Head of caudate nucleus (tissue), 42 donors: Measurements from ENCODE around the gene RAB42.
A peak's percentile ranks its signal among the peaks of the same experiment; 100 is the strongest.
"Not testable (repeated sequence)": the region's sequence is repeated elsewhere in the genome, so short reads cannot be mapped to it uniquely, and the experiment has no call there.

ENCODE experiments used
- DNase-seq, 42 donors: peaks; one replicate each; pipeline versions ENCODE4 v3.0.0 to v3.0.0-alpha.2; 2020 to 2021; ENCODE audit warnings: mixed read lengths in 7 of 42
- intact Hi-C: fragments of 100-400 bp; cut with DNase I; formaldehyde crosslinking; loops from one replicate; pipeline ENCODE4 v1.15.0; 2022

RAB42 gene

DNA sequence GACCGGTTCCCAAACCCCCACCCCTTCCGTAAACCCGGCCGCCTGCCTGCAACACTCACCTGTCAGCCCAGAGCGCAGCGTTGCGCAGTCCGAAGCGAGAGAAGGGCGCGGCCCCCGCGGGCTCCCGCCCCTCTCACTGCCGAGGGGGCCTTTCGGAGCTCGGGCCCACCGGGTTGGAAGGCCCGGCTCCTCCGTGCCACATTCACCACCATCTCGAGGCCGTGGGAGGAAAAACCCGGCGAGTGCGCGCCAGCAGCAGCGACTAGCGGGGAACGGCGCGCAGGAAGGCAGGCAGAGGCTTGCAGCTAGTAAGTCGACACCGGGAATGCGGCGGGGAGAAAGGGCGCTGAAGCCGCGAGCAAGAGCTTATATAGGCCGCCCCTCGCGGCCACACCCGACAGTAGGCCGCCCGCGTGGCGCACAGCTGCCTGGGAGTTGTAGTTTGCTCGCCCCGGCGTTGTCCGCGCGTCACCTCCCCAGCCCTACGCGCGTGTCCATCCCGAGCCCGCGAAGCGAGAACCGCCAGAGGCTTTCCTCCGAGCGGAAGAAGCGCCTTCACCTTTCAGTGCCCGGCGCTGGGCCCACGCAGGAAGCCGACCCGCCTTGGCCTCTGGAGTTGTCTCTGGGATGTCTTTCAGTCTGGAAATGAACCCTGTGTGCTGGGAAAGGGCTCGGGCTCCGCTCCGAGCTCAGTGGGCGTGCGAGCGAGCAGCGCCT, 10.4 kb upstream of the RAB42 start:
- intact Hi-C loops, result loop anchor here (5.0 kb wide), 1 partner anchor 64 kb away; no protein-coding TSS in a partner anchor
- peak; percentile 93 to 99 (median 97) for DNase-seq

DNA sequence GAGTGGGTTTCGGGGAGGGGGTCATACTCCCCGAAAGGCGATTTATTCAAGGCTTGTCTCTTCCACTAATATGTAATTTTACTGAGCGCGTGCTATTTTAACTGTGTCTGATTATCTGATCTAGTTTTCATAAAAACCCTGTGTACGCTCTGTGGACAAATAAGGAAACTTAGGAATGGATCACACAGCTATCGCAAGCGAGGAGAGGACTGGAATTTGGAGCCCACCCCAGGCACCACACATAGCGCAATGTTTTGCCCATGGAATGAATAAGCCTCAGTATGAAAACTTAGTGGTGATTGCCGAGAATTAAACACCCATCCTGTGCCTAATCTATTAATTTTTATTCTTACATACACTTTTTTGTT, 9.8 kb upstream of the RAB42 start:
- DNase-seq, result no peak

DNA sequence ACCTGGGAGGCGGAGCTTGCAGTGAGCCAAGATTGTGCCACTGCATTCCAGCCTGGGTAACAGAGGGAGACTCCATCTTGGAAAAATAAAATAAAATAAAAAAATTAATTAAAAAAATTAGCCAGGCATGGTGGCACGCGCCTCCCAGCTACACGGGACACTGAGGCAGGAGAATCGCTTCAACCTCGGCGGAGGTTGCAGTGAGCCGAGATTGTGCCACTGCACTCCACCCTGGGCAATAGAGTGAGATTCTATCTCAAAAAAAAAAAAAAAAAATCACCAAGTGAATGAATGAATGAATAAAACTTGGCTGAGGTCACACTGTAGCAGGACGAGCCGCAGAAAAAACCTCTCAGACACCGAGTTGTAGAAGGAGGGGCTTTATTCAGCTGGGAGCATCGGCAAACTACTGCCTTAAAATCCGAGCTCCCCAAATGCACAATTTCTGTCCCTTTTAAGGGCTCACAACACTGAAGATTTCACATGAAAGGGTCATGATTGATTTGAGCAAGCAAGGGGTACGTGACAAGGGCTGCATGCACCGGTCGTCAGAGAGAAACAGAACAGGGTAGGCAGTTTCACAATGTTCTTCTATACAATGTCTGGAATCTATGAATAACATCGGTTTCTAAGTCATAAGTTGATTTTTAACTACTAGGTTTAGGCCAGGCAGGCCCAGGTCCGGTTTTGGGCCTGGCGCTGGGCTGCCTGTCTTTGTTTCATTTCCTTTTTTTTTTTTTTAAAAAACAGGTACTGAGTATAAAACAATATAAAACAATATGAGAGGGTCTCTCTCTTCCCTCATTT, 5.3 kb upstream of the RAB42 start:
- DNase-seq, intact Hi-C loops: not testable (repeated sequence)

More for the DNA sequence above, 9.8 kb upstream of the RAB42 start:
- intact Hi-C loops, result loop anchor here (5.0 kb wide), 1 partner anchor 65 kb away; no protein-coding TSS in a partner anchor

DNA sequence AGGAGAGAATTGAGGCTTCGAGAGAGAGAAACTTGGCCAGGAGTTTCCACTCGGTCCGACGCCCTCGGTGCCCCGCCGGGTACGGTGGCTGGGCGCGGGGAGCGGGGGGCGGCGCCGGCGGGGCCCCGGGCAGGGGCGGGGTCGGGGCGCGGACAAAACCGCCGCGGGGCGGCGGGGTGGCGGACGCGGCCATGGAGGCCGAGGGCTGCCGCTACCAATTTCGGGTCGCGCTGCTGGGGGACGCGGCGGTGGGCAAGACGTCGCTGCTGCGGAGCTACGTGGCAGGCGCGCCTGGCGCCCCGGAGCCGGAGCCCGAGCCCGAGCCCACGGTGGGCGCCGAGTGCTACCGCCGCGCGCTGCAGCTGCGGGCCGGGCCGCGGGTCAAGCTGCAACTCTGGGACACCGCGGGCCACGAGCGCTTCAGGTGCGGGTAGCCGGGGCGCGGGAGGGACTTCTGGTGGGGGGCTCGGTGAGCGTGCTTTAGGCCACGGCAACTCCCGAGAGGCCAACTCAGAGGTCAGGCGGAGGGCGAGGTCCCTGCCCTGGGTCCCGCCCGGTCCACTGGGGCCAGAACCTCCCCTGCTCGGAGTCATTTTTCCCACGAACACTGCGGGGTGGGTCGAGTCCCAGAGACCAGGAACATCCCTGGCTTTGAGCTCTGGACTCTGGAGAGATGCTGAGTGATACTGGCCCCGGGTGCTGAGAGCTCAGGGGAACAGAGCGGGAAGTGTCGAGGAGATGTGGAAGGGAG, 431 bp downstream of the RAB42 start:
- no peak for DNase-seq
- intact Hi-C loops, result no loop called here

DNA sequence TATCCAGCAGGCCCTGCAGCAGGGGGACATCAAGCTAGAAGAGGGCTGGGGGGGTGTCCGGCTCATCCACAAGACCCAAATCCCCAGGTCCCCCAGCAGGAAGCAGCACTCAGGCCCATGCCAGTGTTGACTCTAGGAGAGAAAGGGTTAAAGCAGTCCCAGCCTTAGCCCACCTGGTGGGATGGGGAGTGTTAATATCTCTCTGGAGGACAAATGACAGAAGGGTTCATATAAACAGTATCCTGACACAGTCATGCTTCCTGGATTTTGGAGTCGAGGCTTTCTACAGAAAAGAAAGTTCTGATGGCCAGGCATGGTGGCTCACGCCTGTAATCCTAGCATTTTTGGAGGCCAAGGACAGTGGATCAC, 1.9 kb downstream of the RAB42 start:
- DNase-seq, intact Hi-C loops: not testable (repeated sequence)

DNA sequence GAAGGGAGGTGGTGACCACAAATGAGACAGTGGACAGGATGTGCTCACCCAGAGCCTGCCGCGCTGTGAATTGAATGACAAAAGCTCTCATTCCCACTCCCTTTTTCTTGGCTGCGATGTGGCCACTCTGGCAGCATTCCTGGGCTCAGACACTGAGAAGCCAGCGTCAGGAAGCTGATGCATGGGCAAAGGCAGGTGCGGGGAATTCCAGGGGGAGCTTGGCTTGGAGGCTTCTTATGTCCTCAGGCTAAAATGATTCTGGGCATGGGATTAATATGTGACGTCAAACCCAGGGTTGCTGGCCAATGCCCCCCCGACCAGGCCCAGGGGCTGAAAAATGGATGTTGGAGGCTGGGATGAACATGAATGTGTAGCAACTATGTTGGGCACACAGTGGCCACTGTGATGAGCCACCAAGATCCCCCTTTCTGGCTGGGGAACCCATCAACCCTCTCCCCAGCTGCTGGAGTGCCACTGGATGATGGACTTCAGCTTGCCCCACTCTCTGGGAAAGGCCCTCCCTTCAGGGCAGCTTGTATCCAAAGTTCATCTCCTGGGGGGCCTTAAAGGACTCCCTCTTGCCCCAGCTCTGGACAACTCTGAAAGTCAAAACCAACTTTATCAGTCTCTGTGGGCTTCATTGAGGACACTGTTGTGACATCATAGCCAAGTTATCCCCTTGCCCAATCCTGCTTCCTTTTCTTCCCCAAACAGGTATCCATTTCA, 2.8 kb downstream of the RAB42 start:
- DNase-seq, result peak in 1 of 42 donors; percentile 35
- intact Hi-C loops, result not testable (repeated sequence)

DNA sequence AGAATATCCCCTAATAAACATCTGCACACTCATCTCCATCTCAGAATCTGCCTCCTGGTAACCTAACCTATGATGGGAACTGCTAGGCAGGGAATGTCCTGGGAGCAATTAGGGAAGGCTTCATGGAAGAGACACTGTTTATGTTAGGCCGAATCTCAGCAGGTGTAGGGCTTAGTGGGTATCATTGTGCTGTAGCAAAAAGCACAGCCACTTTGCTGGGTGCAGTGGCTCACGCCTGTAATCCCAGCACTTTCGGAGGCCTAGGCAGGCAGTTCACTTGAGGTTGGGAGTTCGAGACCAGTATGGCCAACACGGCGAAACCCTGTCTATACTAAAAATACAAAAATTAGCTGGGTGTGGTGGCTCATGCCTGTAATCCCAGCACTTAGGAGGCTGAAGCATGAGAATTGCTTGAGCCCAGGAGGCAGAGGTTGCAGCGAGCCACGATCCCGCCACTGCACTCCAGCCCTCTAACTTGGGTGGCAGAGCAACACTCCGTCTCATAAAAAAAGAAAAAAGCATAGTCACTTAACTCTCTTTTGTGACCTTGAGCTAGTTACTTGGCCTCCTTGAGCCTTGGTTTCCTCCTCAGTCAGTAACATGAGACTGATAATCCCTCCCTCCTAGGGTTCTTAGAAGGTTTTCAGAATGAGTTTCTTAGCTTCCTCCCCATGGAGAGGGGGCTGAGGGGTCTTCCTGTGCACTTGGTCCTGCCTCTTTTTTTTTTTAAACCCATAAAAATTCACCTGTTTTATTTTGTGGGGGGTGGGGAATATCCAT, 3.5 kb downstream of the RAB42 start:
- DNase-seq, result no peak
- intact Hi-C loops, result no loop called here

DNA sequence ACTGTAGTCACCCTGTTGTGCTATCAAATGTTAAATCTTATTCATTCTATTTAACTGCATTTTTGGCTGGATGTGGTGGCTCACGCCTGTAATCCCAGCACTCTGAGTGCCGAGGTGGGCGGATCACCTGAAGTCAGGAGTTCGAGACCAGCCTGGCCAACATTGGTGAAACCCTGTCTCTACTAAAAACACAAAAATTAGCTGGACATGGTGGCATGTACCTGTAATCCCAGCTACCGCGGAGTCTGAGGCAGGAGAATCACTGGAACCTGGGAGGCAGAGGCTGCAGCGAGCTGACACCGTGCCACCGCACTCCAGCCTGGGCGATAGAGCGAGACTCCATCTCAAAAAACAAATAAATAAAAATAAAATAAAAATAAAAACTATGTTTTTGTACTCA, 4.2 kb downstream of the RAB42 start:
- intact Hi-C loops, DNase-seq: not testable (repeated sequence)

DNA sequence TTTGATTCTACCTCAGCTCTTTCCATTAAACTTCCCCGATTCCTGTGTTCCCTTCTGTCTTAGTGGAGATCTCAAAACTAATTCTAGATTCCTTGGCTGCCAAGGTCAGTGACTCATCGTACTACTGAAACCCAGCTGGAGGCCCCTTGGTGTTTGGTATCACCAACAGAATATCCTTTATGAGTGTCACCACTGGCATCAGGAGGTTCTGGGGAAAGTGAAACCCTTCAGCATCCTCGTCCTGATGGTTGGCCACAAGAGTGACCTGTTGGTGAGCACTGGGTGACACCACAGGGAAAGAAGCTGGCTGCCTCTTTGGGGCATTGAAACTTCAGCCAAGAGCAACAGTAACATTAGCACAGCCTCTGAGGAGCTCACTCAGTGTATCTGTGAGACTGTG, 9.6 kb downstream of the RAB42 start:
- intact Hi-C loops, result loop anchor here (2.0 kb wide), 1 partner anchor 85 kb away; no protein-coding TSS in a partner anchor
- no peak for DNase-seq

DNA sequence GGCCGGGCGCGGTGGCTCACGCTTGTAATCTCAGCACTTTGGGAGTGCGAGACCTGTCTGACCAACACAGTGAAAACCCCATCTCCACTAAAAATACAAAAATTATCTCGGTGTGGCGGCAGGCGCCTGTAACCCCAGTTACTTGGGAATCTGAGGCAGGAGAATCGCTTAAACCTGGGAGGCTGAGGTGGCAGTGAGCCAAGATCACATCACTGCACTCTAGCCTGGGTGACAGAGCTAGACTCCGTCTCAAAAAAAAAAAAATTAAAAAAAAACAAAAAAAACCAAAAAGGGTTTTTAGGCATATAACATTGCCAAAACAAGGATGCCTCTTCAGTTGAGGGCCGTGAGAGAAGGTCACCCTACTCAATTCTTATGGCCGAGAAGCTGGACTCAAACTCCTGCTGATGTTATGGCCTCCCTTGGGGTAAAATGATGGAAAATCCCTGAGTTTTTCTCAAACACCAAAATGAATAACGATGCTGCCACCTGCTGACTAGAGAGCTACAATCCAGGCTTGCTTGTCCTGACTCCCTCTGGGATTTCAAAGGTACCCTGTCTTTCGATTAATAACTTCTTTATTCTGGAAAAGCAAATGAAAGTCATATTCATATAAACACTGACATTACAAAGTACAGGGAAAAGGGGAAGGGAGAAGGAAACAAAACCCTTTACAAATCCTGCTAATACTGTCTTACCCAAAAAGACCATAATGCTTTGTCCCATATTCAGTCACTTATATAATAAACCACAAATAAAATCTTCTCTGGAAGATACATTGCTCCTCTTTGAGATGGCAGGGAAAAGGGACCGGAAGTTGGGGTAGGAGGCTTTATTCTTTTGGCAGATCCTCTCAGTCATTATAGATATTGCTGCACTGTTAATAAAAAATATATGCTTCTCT, 10.7 kb downstream of the RAB42 start:
- intact Hi-C loops, result loop anchor here (2.0 kb wide), 1 partner anchor 86 kb away; no protein-coding TSS in a partner anchor
- peak in 38 of 42 donors; percentile 34 to 90 (median 75) for DNase-seq

DNA sequence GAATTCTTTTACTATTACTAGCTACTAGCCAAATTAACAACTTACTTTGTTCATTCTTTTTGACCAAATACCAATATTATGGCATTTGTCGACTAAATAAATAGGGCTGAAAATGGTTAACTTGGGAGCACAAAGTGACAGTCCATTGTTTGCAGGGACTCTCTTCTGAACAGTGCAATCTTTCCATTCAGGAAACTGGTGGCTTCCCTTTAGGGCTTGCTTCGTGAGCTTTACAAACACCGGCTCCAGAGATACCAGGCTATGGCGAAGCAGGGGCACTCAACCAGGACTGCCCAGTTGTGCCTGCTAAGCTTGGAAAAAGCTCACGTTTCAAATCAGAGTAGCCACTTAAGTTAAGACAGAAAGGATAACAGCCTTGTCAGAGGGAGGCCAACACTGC, 12.3 kb downstream of the RAB42 start:
- intact Hi-C loops, result no loop called here
- no peak for DNase-seq

DNA sequence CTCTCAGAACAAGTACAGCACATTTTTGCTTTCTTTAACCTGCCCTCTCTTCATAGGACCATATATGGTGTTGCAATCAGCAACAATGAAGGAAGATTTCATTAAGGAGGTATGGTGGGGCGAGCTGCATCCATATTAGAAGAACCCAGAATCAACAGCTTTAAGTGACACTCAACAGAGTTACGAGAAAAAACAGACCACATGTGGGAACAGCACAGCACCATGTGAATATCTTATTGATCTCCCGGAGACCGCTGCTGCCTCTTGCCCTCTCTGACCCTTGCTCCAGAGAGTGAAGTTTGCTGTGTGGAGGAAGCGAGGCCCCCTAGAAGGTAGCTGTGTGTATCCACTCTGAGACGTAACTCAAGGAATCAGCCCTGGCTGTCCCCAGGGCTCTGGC, 12.9 kb downstream of the RAB42 start:
- DNase-seq, result no peak
- intact Hi-C loops, result no loop called here

DNA sequence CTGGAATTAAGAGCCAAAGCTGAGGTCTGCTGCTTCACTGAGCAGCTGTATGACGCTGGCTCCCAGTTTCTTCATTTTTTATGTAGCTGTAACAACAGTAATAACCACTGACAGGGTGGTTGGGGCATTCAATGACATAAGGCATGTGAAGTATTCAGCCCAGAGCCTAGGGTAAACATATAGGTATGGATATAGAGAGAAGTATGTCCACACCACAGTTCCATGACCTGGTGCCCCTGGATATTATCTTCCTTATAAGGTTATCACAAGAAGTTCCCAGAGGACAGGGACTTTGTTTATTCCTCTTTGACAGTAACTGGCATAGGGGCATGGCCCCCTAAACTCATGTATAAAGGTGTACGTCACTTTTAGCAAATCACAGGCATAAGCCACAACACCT, 14.7 kb downstream of the RAB42 start:
- DNase-seq, result no peak
- intact Hi-C loops, result no loop called here

DNA sequence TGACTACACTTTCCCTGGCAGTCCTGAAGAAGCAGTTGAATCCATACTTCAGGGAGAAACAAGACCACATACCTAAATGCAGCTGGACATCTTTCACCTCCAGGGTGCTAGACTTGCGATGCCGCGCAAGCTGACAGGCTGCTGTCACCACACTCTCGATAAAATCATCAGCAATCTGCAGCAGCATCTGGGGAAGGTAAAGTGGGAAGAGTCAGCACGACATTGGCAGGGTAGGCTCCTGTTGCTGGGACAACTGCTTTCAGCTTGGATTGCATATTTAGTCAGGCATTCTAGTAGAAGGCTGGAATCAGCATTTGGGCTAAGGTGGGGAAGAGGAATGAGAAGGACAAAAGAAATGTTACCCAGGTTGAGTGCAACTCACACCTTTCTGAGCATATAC, 21.1 kb downstream of the RAB42 start:
- intact Hi-C loops, result no loop called here
- DNase-seq, result peak in 12 of 42 donors; percentile 3 to 51 (median 24)

DNA sequence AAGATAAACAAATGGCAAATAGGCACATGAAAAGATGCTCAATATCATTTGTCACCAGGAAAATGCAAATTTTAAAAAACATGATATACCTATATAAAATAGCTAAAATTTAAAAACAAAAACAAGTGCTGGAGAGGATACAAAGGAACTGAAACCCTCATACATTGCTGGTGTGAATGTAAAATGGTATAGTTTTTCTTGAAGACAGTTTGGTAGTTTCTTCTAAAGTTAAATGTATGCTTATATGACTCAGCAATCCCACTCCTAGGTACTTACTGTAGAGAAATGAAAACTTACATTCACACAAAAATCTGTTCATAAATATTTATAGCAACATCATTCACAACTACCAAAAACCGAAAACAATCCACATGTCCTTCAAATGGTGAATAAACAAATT, 39.6 kb downstream of the RAB42 start:
- intact Hi-C loops, result no loop called here
- no peak for DNase-seq

DNA sequence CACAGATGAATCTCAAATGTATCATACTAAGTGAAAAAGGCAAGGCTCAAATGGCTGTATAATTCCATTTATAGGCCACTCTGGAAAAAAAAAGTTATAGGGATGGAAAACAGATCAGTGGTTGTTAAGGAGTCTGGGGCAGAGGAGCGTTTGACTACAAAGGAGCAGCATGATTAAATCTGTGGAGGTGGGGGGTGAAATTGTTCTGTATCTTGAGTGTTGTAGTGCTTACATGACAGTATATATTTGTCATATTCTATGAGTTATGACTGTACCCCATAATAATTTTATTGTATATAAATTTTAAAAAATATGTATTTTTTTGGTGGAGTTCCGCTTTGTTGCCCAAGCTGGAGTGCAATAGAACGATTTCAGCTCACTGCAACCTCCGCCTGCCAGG, 40.5 kb downstream of the RAB42 start:
- no peak for DNase-seq
- intact Hi-C loops, result no loop called here

DNA sequence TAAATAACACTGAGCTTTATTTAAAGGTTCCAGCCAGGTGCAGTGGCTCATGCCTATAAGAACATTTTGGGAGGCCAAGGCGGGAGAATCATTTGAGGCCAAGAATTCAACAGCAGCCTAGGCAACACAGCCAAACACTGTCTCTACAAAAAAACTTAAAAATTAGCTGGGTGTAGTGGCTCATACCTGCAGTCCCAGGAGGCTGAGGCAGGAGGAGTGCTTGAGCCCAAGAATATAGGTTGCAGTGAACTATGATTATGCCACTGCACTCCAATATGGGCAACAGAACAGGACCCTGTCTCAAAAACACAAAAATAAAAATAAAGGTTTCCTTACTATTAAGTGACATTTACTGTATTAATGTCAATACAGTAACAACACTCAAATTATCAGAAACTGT, 48.7 kb downstream of the RAB42 start:
- no peak for DNase-seq
- intact Hi-C loops, result no loop called here
